Left lobe of liver (tissue), 2 donors: ENCODE measurements around the gene EEPD1. TPM values are rescaled to one million over a fixed set of nuclear protein-coding genes. Genes with fewer than 3 reads are reported as not detected.
"Not testable (repeated sequence)": the region's sequence is repeated elsewhere in the genome, so short reads cannot be mapped to it uniquely, and the experiment has no call there.

Experiments used
- ATAC-seq: fragments of 200-7000 bp; cut with Tn5 transposase; one replicate; pipeline ENCODE4 v1.9.1; 2020; ENCODE audit warnings: mild to moderate bottlenecking, moderate library complexity
- DNase-seq: peaks from one replicate; pipeline ENCODE4 v3.0.0-alpha.2; 2020; ENCODE audit warnings: low spot score
- total RNA-seq: library from RNA; stranded (reverse); gene quantifications from one replicate; pipeline ENCODE4 v1.2.1, GENCODE V29; 2021
- donor health status: DM: no; HTN: no; CAD: no; lungs with moderate emphysema.
- donor health status: DM: no; HTN: yes; CAD: no.

The EEPD1 gene
- total RNA-seq: 10.3 TPM

DNA sequence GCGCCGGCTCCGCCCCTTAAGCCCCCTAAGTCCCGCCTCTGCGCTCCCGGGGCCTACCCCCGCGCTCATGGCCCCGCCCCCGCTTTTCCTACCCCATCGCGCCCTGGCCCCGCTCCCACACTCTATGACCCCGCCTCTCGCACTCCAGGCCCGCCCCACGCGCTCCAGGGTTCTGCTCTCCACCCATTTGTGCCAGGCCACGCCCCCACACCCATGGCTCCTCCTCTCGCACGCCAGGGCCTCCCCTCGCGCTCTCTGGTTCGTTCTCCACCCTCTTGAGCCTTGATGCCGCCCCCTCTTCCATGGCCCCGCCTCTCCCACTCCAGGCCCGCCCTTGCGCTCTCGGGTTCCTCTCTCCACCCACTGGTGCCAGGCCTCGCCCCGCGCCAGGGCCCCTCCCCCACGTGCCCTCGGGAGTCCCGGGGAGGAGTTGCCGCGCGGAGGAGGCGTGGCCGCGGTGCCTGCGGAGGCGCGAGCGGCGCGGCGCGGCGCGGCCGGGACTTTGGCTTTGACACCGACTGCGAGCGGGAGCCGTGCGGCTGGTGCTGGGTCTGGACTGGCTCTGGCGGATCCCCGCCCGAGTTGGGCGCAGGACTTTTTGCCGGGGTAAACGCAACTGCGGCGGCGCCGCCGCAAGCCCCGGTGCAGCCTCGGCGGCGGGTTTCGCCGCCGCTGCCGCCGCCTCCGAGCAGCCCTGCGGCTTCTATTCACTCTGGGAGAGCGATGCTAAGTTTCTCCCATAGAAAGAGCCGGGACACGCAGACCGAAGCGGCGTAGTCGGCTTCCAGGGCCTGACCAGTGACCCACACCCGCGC lies at the start of gene EEPD1:
Gene EEPD1 (plus strand): TSS at position 499 of the 815 bp plus-strand sequence. CDS start 1,071 bp downstream, outside the sequence.
- peak; percentile 100 for DNase-seq
- peak; percentile 79 for ATAC-seq

DNA sequence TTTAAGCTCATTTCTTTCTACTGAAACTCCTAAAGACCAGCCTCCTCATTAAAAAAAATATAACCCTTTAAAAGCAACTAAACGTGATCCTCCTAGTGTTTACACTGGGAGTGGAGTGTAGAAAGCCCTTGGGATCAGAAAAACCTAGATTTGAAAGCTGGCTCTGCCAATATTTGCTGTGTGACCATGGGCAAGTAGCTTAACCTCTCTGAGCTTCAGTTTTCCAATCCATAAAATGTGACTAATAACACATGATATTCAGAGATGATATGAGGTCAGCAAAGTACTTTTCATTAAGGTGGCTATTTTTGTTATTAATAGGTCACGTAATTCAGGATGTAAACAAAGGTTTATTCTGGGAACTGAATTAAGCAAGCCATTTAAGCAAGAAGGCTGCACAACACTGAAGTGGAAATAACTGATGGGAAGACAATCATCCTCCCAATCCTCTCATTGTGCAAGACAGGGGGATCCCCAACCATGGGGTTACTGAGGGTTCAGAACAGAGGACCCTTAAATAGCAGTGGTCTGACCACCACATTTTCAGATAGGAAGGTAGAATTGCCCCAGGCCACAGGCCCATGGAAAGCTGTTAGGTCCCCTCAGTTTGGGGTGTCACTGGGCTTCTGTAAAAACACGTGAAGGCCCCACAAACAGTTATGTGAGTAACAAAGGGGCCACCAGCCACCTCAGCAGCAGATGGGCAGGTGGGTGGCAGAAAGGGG lies 49.1 kb upstream of the EEPD1 start:
- DNase-seq (no peak), ATAC-seq (no peak)

DNA sequence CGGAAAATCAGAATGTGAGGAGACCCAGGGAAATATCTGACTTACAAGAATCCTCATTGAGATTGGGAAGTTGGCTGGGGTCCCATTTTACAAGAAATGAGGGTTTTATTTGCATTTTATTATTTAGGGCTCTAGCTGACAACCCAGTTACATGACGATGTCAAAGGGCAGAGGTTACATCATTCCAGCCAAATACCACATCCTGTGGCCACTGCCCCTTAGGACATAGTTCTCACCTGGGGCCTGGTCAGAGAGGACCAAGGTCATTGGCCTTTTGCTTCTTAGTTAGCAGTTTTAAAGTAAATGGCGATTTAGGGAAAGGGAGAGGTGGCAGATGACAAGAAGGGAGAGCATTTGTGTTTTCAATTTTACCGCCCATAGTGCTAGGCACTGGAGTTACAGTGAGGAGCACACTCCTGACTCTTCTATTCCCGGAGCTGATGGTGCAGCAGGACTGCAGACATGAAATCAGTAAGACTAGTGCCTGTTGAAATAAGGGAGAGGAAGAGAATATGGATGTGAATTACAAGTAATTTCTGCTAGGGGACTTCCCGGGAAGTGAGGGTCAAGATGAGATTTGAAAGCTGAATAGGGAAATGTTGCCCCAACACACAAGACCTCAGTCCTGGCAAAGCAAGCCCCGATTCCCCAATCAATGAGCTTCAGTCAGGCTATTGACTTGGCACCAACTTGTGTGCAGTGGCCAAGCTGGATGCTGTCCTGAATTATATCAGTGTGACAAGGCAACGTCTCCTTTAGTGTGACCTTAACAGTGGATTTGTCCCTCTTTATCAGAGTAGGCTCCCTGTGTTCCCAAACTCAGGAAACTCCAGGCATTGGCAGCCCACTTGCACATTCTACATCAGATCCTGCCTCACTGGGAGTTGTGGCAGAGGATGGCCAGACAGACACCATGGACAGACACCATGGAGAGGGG lies 45.8 kb upstream of the EEPD1 start:
- ATAC-seq: peak; percentile 88
- peak; percentile 87 for DNase-seq

DNA sequence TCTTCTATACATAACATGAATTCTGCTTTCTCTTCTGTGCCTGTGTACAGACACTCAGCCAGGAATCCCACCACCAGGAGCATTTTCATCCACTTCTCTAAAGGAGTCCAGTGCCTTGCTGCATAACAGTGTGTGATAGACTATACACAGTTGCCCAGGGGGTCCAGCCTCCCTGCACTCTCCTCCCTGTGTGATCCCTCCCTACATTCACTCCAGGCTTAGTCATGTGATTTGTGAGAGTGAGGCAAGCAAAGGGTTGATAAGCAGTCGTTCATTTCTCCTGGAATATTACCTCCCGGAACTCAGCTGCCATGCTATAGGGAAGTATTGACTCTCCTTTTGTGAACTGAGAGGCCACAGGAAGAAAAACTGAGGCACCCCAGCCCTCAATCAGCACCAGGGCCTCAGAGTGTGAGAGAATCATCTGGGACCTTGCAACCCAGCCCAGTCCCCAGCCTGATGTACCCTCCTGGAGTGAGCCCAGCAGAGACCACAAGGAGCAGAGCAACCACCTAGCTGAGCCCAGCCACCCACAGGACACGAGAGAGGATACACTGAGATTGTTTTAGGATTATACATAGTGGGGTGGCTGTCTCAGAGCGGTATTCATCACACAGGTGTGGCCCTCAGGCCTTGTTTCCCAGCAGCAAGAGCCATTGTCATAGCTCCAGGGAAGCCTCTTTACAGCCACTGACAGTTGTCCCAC lies 45.0 kb upstream of the EEPD1 start:
- ATAC-seq (peak; percentile 32), DNase-seq (no peak)

DNA sequence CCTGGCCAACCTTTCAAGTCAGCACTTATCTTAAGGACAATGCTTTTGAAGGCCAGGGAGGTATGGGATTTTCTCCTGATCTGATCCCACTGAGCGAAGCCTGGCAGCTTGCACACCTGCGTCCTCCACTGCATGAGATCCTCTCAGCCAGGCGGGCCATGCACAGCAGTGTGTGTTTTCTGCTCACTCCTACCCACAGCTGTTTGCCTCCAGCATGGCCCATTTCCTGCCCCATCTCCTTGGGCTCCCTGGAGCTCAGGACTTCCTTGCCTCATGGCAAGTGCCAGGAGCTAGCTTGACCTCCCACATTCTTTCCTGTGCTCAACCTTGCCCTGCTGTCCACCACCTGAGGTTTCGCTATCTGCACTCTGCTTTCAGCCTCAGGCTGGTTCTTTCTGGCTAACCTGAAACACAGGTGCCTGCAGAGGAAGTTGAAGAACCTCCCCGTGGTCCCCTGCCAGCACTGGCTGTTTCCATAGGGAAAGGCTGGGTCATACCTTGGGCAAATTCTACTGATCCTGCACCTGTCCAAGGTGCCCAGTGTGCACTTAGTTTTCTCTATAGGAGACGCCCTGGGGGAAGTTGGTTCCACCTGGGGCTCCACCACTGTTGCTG lies 43.9 kb upstream of the EEPD1 start:
- no peak for ATAC-seq
- no peak for DNase-seq

DNA sequence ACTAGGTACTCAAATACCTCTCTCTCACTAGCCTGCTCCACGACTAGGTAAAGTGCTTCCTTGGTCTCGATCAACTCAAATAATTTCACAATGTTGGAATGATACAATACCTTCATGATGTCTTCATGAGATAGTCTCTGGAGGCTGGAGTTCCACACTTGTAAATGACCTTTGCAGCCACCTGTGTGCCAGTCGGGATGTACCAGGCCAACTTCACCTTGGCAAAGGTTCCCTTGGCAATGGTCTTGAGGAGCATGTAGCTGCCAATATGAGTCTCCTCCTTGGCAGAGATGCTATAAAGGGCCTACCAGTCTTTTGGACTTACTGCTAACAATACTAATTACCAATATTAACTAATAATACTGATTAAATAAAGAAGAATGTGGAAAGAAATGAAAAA lies 42.5 kb upstream of the EEPD1 start:
- ATAC-seq (no peak), DNase-seq (no peak)

DNA sequence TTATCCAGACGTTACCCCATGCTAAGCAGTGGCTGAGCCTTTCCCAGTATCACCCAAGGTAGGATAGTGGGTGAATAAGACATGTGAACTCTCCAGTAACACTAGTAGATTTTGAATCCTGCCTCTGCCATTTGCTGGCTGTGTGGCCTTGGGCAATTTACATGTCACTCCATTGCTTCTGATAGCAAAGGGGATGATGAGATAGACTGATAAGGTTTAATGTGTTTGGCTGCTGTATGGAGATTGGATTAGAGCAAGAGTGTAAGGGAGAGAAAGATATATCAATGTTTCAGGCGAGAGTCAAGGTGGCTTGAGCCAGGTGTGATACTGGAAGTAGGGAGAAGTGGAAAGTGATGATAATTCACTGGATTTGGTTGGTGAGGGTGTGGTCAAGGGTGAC lies 40.1 kb upstream of the EEPD1 start:
- no peak for ATAC-seq
- no peak for DNase-seq

DNA sequence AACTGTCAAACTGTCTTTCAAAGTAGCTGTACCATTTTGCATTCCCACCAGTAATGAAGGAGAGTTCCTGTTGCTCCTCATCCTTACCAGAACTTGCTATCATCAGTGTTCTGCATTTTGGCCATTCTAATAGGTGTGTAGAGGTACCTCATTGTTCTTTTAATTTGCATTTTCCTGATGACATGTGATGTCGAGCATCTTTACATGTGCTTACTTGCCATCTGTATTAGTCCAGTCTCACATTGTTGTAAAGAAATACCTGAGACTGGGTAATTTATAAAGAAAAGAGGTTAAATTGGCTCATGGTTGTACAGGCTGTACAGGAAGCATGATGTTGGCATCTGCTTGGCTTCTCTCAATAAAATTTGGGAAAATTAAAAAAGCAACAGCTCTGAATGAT lies 38.7 kb upstream of the EEPD1 start:
- ATAC-seq (no peak), DNase-seq (no peak)

DNA sequence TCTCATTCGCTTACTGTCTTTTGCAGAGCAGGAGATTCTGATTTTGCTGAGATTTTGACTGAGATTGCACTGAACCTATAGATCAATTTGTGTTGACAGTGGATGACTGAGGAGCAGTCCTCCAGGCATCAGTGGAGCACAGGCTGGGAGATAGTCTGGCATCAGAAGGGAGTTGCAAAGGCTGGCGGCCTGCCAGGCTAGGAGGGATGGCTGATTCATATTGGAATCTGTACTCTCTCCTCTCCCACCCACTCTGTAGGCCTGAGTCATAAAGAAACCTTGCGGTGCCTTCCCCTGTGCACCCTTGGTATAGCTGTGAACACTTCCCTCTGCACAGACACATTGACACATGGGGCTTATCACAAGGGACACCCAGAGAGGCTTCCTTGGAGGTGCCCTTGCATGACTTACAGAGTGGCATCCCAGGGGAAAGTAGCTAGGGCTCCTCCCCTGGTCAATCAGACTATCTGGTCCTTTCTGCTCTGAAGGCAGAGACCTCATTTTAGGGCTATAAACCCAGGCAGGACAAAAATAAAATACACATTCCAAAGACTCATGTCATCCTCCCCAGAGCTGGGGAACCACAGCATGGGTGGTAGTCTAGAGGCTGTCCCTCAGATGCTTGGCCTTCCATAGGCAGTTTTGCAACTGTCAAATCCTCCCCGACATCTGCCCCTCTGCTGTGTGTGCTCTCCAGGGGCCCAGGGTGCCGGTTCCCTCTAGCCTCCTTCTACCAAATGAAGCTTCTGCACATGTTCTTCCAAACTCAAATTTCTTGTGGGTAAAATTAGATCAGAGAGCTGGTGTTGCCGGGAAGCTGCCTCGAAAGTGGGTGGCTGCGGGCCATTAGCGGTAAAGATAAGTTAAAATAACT lies 37.4 kb upstream of the EEPD1 start:
- DNase-seq (no peak), ATAC-seq (peak; percentile 14)

DNA sequence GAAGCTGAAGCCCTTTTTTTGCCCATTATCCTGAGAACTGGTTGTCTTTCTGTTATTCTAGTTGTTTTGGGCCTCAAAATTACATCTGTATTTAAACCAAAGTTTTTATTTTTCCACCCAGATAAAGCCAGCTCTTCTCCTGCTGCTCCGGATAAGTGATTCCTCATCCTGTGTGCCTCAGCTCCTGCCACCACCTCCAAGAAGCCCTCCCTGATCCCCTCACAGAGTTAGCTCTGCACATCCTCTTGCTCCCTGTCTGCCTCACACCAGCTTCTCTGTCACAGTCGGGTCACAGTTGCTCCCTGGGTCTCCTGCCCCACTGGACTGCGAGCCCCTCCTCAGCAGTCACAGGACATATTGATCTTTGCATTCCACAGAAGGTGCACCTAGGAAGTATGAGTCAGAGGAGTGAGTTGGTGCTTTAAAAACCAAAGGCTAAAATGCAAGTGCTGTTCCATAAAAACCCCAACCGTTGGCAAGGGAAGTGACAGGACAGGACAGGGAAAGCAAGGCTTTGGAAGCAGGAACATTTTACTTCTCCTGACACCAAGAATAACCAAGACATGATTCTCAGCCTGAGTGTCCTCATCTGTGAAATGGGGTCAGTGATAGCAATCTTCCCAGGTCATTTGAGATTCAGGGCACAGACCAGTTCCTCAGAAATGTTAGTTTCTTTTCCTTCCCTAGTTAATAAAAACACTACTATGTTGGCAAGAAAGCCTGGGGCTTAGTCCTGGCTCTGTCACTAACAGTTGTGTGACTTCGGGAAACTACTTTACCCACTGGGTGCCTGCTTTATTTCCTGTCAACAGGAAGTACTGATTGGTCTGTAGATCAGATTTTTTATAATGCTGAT lies 36.5 kb upstream of the EEPD1 start:
- ATAC-seq (no peak), DNase-seq (no peak)

DNA sequence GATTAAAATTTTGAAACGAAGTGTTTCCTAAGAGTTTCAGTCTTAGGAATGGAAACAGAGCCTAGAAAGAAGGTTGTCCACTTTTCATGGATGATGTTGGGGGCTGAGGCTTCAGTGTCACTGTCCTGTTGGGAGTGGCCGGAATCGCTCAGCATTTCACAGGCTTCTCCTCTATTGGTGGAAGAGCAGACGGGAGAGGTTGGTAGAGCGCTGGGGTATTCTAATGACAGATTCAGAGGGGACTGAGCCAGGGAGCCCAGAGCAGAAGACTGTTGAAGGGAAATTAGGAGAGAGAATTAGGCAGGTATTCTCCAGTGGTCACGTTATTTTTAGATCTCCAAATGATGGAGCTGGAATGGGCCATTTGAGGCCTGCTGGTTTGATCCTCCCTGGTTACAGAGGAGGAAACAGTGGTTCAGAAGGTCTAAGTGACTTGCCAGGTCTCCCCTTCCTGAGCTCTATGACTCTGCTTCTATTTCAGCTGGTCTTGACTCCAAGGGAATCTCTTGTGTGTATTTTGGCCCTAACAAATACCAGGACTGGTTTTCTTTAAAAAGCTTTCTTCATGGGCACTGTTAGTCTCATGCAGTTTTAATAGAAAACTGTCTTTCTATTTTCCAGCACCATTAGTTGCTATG lies 35.7 kb upstream of the EEPD1 start:
- ATAC-seq (no peak), DNase-seq (no peak)

DNA sequence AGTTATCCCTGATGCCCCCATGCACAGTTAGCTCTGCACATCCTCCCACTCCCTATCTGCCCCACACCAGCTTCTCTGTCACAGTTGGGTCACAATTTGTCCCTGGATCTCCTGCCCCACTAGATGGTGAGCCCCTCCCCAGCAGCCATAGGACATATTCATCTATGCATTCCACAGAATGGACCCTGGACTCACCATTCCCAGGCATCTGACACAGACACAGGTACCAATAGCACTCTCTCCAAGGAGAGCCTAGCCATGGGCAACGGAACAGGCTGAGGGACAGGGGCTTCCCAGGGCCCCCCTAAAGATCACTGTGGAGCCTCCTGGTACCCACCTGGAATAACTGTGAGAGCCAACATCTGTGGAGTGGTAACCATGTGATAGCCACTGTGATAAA lies 34.7 kb upstream of the EEPD1 start:
- no peak for ATAC-seq
- DNase-seq: no peak

DNA sequence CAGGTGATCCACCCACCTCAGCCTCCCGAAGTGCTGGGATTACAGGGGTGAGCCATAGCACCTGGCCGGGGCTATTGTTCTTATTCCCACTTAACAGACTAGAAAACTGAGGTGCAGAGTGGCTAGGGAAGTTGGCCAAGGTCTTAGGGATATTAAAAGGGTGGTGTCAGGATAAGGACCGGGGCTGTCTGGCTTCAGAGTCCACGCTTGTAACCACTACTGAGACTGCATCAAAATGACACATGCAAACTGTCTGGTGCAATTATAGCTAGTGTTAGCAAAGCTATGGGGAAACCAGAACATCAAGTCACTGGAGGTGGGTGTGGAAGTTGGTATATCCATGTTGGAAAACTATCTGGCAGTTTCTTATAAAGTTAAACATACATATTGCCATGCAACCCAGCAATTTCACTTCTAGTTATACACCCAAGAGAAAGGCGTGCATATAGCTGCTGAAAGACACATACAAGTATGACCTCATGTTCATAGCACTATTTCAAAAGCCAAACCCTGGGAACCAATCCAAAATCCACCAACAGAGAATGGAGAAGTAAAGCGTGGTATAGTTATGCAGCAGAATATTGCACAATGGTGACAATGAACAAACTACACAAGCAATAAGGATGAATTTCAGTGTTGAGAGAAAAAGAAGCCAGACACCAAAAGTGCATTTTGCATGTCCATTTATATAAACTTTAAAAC lies 33.9 kb upstream of the EEPD1 start:
- ATAC-seq (peak; percentile 88), DNase-seq (no peak)

DNA sequence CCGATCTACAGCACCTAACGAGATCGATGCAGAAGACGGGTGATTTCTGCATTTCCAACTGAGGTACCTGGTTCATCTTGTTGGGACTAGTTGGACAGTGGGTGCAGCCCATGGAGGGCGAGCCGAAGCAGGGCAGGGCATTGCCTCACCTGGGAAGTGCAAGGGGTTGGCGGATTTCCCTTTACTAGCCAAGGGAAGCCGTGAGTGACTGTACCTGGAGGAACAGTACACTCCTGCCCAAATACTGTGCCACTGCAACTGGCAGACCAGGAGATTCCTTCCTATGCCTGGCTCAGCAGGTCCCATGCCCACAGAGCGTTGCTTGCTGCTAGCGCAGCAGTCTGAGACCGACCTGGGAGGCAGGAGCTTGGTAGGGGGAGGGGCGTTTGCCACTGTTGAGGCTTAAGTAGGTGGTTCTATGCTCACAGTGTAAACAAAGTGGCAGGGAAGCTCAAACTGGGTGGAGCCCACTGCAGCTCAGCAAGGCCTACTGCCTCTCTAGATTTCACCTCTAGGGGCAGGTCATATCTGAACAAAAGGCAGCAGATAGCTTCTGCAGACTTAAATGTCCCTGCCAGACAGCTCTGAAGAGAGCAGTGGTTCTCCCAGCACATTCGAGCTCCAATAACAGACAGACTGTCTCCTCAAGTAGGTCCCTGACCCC lies 32.9 kb upstream of the EEPD1 start:
- ATAC-seq, DNase-seq: not testable (repeated sequence)

DNA sequence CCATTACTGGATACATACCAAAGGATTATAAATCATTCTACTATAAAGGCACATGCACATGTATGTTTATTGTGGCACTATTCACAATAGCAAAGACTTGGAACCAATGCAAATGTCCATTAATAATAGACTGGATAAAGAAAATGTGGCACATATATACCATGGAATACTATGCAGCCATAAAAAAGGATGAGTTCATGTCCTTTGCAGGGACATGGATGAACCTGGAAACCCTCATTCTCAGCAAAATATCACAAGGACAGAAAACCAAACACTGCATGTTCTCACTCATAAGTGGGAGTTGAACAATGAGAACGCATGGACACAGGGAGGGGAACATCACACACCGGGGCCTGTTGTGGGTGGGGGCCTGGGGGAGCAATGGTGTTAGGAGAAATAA lies 27.4 kb upstream of the EEPD1 start:
- ATAC-seq, DNase-seq: not testable (repeated sequence)

DNA sequence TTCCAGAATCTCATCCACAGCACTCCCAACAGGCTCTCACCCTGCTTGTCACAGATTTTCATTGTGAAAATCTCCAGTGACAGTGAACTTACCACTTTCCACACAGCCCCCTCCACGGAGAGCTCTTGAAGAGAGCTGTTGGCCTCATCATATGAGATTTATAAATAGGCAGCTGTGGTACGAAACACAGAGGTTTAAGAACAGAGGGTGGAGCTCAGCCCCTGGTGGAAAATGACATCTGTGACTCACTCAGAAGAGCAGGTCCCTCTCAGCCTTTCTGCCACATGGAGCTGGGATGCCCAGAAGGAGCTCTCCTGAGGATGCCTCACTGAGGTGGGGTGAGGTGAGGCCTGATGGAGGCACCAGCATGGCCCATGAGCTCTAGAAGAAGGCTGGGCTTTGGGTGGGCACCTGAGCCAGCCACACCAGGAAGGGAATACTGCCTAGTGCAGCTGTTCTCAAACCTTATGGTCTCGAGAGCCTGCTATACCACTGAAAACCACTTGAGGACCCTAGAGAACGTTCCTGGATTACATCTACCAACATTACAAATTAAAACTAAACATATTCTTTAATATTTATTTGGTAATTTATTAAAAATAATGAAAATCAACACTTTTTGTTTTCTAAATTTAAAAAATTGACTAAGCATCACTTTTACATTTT lies 25.8 kb upstream of the EEPD1 start:
- ATAC-seq: peak; percentile 37
- DNase-seq: no peak
